PC-3 (cell line): Measurements from ENCODE around the gene SLC48A1. TPM values are rescaled to one million over a fixed set of nuclear protein-coding genes. Genes with fewer than 3 reads are reported as not detected.
A peak's percentile ranks its signal among the peaks of the same experiment; 100 is the strongest.

ENCODE experiments used
- ATAC-seq: fragments of 200-7000 bp; cut with Tn5 transposase; 2 replicates; pipeline ENCODE4 v1.9.1; 2020; ENCODE audit warnings: mild to moderate bottlenecking, moderate library complexity
- BruUV-seq: library from RNA; stranded (reverse); fragments of 400-500 nt; replicated peaks from 2 replicates; lab custom pipeline; 2021; lab: Mats Ljungman, UMichigan
- CTCF ChIA-PET: fragments of 300-600 bp; sonication (Branson Sonifier 250); formaldehyde crosslinking; loops from one replicate; lab custom pipeline; 2022; ENCODE audit warnings: antibody characterized with exemption; lab: Charles Lee
- POLR2A ChIA-PET: fragments of 300-600 bp; sonication (Branson Sonifier 250); formaldehyde crosslinking; loops from one replicate; lab custom pipeline; 2022; ENCODE audit warnings: antibody characterized with exemption; ENCODE audit not compliant: unreplicated experiment; lab: Charles Lee
- DNase-seq: peaks from one replicate; pipeline ENCODE4 v3.0.0-alpha.2; 2015
- H2AFZ ChIP-seq: fragments of 300-600 bp; sonication (generic); 2 replicates; pipeline ENCODE4 v1.6.0; 2016; ENCODE audit warnings: antibody characterized with exemption, low read length
- H3F3A ChIP-seq: fragments of 300-600 bp; sonication (generic); one replicate; pipeline ENCODE4 v1.6.0; 2017; ENCODE audit warnings: antibody characterized with exemption, low read length, control low read depth, mild to moderate bottlenecking; ENCODE audit not compliant: unreplicated experiment
- H3K27ac ChIP-seq: fragments of 300-600 bp; sonication (generic); 2 replicates; pipeline ENCODE4 v1.5.1; 2016; ENCODE audit warnings: mild to moderate bottlenecking, low read length
- H3K27me3 ChIP-seq: fragments of 300-600 bp; sonication (generic); 2 replicates; pipeline ENCODE4 v1.6.1; 2016; ENCODE audit warnings: low read length, mixed read lengths
- H3K36me3 ChIP-seq: fragments of 300-600 bp; sonication (generic); 2 replicates; pipeline ENCODE4 v1.6.1; 2016; ENCODE audit warnings: low read depth, mixed run types, low read length, mixed read lengths
- H3K4me1 ChIP-seq: fragments of 300-600 bp; sonication (generic); 2 replicates; pipeline ENCODE4 v1.5.1; 2016; ENCODE audit warnings: low read length; ENCODE audit not compliant: insufficient read depth
- H3K4me2 ChIP-seq: fragments of 300-600 bp; sonication (generic); 2 replicates; pipeline ENCODE4 v1.6.0; 2016; ENCODE audit warnings: low read length
- H3K4me3 ChIP-seq: fragments of 300-600 bp; sonication (generic); 2 replicates; pipeline ENCODE4 v1.5.1; 2016; ENCODE audit warnings: mild to moderate bottlenecking, low read length, mixed read lengths
- H3K79me2 ChIP-seq: fragments of 300-600 bp; sonication (generic); 2 replicates; pipeline ENCODE4 v1.6.1; 2017; ENCODE audit warnings: low read length, mixed read lengths
- H3K9ac ChIP-seq: fragments of 300-600 bp; sonication (generic); 2 replicates; pipeline ENCODE4 v1.6.0; 2016; ENCODE audit warnings: mild to moderate bottlenecking, low read length
- H3K9me2 ChIP-seq: fragments of 300-600 bp; sonication (generic); replicated peaks from 2 replicates; pipeline ENCODE4 v1.6.1; 2016; ENCODE audit warnings: mixed run types, low read length, mixed read lengths
- H3K9me3 ChIP-seq: fragments of 300-600 bp; sonication (generic); 2 replicates; pipeline ENCODE4 v1.6.1; 2016; ENCODE audit warnings: low read length, mixed read lengths
- H4K20me1 ChIP-seq: fragments of 300-600 bp; sonication (generic); 2 replicates; pipeline ENCODE4 v1.6.1; 2016; ENCODE audit warnings: low read length, mixed read lengths
- EZH2 ChIP-seq: fragments of 300-600 bp; sonication (generic); IDR thresholded peaks from one replicate; pipeline ENCODE4 v1.6.1; 2017; ENCODE audit warnings: antibody characterized with exemption, mild to moderate bottlenecking, low read length; ENCODE audit not compliant: unreplicated experiment
- EZH2phosphoT487 ChIP-seq: fragments of 300-600 bp; sonication (generic); IDR thresholded peaks from 2 replicates; pipeline ENCODE4 v1.6.1; 2018; ENCODE audit warnings: mild to moderate bottlenecking, antibody characterized with exemption, low read length, borderline replicate concordance
- intact Hi-C: fragments of 100-400 bp; cut with micrococcal nuclease; formaldehyde crosslinking; loops from 2 replicates; pipeline ENCODE4 v1.9.0; 2023
- total RNA-seq: library from RNA; depleted of rRNA; stranded (reverse); fragments of >200 nt; gene quantifications from 2 replicates; pipeline ENCODE4 v1.2.3, GENCODE V29; 2014
- TF ChIP-seq, protein P1 (sequence below): fragments of 300-600 bp; sonication (generic); conservative IDR thresholded peaks from 2 replicates; pipeline ENCODE4 v1.5.1; 2017; ENCODE audit warnings: antibody characterized with exemption, low read depth, mild to moderate bottlenecking, low read length

The SLC48A1 gene
- total RNA-seq, 1 experiment from 2014 or later: 21.4 TPM

DNA sequence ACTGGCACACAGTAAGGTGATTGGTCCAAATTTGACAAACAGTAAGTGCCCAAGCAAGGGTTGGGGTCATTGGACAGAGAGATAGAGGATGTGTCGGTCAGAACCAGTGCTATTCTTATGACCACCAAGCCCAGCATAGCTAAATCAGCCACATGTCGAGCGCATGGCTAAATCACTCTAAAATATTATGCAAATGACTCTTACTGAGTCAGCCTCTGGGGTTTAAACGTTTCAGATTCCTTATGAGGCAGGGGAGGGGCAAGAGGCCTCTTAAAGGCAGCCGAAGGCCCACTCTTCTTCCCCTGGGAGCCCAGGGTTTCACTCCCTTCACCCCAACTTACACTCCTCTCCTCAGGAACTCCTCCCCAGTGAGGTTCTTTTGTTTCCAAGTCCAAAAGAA is 47.1 kb upstream of the SLC48A1 start:
- ATAC-seq: no peak
- POLR2A ChIA-PET: interaction anchor here (0.7 kb wide), 1 partner anchor 52 kb away, joined by 4 read pairs; no protein-coding TSS in a partner anchor
- Histone ChIP-seq H2AFZ (no peak overlapping the region), H3K9me2 (no peaks in the 10 kb centered on the region), H3K27ac (no peak overlapping the region), H3F3A (no peaks in the 10 kb centered on the region), H3K4me3 (no peak overlapping the region), H3K4me1 (peaks cover 16% of the 10 kb centered on the region), H3K79me2 (no peaks in the 10 kb centered on the region), H3K4me2 (no peak overlapping the region), H3K9ac (no peak overlapping the region), H3K27me3 (no peaks in the 10 kb centered on the region), H3K9me3 (no peaks in the 10 kb centered on the region), H4K20me1 (no peaks in the 10 kb centered on the region), H3K36me3 (no peaks in the 10 kb centered on the region)
- TF ChIP-seq, protein P1, sequence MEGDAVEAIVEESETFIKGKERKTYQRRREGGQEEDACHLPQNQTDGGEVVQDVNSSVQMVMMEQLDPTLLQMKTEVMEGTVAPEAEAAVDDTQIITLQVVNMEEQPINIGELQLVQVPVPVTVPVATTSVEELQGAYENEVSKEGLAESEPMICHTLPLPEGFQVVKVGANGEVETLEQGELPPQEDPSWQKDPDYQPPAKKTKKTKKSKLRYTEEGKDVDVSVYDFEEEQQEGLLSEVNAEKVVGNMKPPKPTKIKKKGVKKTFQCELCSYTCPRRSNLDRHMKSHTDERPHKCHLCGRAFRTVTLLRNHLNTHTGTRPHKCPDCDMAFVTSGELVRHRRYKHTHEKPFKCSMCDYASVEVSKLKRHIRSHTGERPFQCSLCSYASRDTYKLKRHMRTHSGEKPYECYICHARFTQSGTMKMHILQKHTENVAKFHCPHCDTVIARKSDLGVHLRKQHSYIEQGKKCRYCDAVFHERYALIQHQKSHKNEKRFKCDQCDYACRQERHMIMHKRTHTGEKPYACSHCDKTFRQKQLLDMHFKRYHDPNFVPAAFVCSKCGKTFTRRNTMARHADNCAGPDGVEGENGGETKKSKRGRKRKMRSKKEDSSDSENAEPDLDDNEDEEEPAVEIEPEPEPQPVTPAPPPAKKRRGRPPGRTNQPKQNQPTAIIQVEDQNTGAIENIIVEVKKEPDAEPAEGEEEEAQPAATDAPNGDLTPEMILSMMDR: no peak
- TF ChIP-seq EZH2phosphoT487 (no peak), EZH2 (no peak)
- peak; percentile 17 for DNase-seq
- CTCF ChIA-PET: no interaction called here
- intact Hi-C loops: no loop called here
- BruUV-seq: no TSS peak

DNA sequence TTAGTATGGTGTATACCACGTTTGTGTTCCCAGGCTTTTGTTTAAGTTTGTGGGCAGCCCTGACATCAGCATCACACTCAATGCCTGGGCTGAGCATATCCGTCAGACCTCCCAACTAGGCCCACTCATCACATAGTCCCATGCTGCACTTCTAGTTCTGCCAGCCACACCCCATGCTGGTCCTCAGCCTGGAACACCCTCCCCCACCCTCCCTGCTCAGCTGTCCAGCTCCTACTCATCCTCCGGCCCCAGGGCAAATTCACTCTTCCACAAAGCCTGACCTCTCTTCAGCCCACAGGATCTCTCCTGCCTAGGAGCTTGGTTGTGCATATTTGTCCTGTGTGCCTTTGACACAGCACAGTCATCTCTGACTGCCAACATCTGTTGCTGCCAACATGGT is 43.8 kb upstream of the SLC48A1 start:
- no peaks in the 10 kb centered on the region for H4K20me1 ChIP-seq
- no peaks in the 10 kb centered on the region for H3F3A ChIP-seq
- no peak overlapping the region for H2AFZ ChIP-seq
- peak overlapping the region; percentile 49; the same call in 1 of the 2 replicates for H3K4me2 ChIP-seq
- CTCF ChIA-PET: no interaction called here
- no TSS peak for BruUV-seq
- DNase-seq: peak; percentile 49
- no peak for ATAC-seq
- POLR2A ChIA-PET: no interaction called here
- H3K27ac ChIP-seq: no peak overlapping the region
- H3K4me3 ChIP-seq: no peak overlapping the region
- H3K27me3 ChIP-seq: no peaks in the 10 kb centered on the region
- intact Hi-C loops: no loop called here
- H3K9me3 ChIP-seq: no peaks in the 10 kb centered on the region
- H3K9ac ChIP-seq: no peak overlapping the region
- no peaks in the 10 kb centered on the region for H3K36me3 ChIP-seq
- no peaks in the 10 kb centered on the region for H3K9me2 ChIP-seq
- TF ChIP-seq EZH2phosphoT487: no peak
- TF ChIP-seq, protein P1: no peak
- no peak for TF ChIP-seq EZH2
- no peaks in the 10 kb centered on the region for H3K79me2 ChIP-seq
- H3K4me1 ChIP-seq: peaks cover 22% of the 10 kb centered on the region

DNA sequence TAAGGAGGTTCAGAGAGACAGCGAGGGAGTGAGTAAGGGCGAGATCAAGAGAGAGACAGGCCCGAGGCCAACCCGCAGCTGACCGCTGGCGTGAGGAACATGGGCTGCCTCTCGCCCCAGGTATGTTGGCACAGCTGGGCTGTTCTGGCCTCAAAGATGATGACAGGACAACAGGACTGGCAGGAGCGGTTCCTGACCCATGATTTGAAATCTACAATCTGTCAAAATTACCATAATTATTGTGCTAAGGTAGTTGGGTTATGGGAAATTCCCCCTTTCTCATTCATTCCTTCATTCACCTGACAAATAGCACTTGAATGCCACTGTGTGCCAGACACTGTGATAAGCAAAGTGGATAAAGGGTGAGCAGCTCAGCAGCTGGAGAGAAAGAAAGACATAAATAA is 42.7 kb upstream of the SLC48A1 start:
- Histone ChIP-seq H3K27me3 (no peaks in the 10 kb centered on the region), H3K27ac (no peak overlapping the region), H3K4me3 (no peak overlapping the region), H2AFZ (peak overlapping the region; percentile 16; the same call in 1 of the 2 replicates), H3K4me2 (peak overlapping the region; percentile 42; the same call in 1 of the 2 replicates), H4K20me1 (no peaks in the 10 kb centered on the region), H3K9me2 (no peaks in the 10 kb centered on the region), H3K4me1 (peaks cover 22% of the 10 kb centered on the region), H3K9me3 (no peaks in the 10 kb centered on the region), H3K9ac (no peak overlapping the region), H3K79me2 (no peaks in the 10 kb centered on the region), H3F3A (no peaks in the 10 kb centered on the region), H3K36me3 (no peaks in the 10 kb centered on the region)
- peak; percentile 62 for ATAC-seq
- peak; percentile 61 for DNase-seq
- CTCF ChIA-PET: no interaction called here
- BruUV-seq: no TSS peak
- POLR2A ChIA-PET: no interaction called here
- no peak for TF ChIP-seq EZH2phosphoT487
- no peak for TF ChIP-seq EZH2
- TF ChIP-seq, protein P1: no peak
- intact Hi-C loops: no loop called here
